CD4-positive, alpha-beta T cell (primary cell): ENCODE measurements around the gene ZSCAN2. TPM values are rescaled to one million over a fixed set of nuclear protein-coding genes. Genes with fewer than 3 reads are reported as not detected.

ENCODE experiments used
- ATAC-seq: fragments of 200-7000 bp; cut with Tn5 transposase; one replicate; pipeline ENCODE4 v1.10.0; 2022; ENCODE audit warnings: mild to moderate bottlenecking; ENCODE audit not compliant: poor library complexity
- CTCF ChIA-PET: fragments of 350-600 bp; sonication (Branson Sonifier 250); formaldehyde crosslinking; loops from one replicate; lab custom pipeline; 2021; ENCODE audit warnings: antibody characterized with exemption, inconsistent platforms; lab: Charles Lee
- POLR2A ChIA-PET: fragments of 350-600 bp; sonication (Branson Sonifier 250); formaldehyde crosslinking; loops from one replicate; lab custom pipeline; 2021; ENCODE audit warnings: antibody characterized with exemption, inconsistent platforms; lab: Charles Lee
- DNase-seq, 14 experiments: peaks; one replicate each; pipeline ENCODE4 v3.0.0-alpha.2; 2013 to 2020; ENCODE audit warnings: mixed read lengths in 2 of 14
- H3K27ac ChIP-seq, 2 donors: one replicate each; pipeline versions ENCODE4 v1.5.1 to v1.7.0; 2013; ENCODE audit warnings: low read length in 2 of 2, low read depth in 1 of 2, mild to moderate bottlenecking in 1 of 2
- H3K27me3 ChIP-seq, 2 experiments: 1 replicate in 1 of 2; 2 replicates in 1 of 2; pipeline versions ENCODE4 v1.6.1 to v1.7.0; 2013; ENCODE audit warnings: low read length in 2 of 2, control low read depth in 1 of 2, mild to moderate bottlenecking in 1 of 2, moderate library complexity in 1 of 2; ENCODE audit not compliant: insufficient read depth in 2 of 2, control insufficient read depth in 1 of 2
- H3K36me3 ChIP-seq: one replicate; pipeline ENCODE4 v1.6.1; 2013; ENCODE audit warnings: low read length, control low read depth; ENCODE audit not compliant: insufficient read depth
- H3K4me1 ChIP-seq: one replicate; pipeline ENCODE4 v1.6.1; 2013; ENCODE audit warnings: low read length, control low read depth; ENCODE audit not compliant: insufficient read depth
- H3K4me3 ChIP-seq: one replicate; pipeline ENCODE4 v1.5.1; 2013; ENCODE audit warnings: mild to moderate bottlenecking, low read length, moderate library complexity
- H3K9me3 ChIP-seq, 2 experiments: 1 replicate in 1 of 2; 2 replicates in 1 of 2; pipeline versions ENCODE4 v1.6.1 to v1.7.0; 2013; ENCODE audit warnings: low read length in 2 of 2, mild to moderate bottlenecking in 2 of 2, control low read depth in 1 of 2, moderate library complexity in 1 of 2; ENCODE audit not compliant: control insufficient read depth in 1 of 2, insufficient read depth in 1 of 2
- H3K27ac Mint-ChIP-seq: one replicate; pipeline ENCODE4 v1.8.0; 2020; ENCODE audit warnings: mixed read lengths
- H3K27me3 Mint-ChIP-seq: one replicate; pipeline ENCODE4 v1.8.0; 2021; ENCODE audit warnings: mixed read lengths
- H3K36me3 Mint-ChIP-seq: one replicate; pipeline ENCODE4 v1.8.0; 2021; ENCODE audit warnings: low read depth, mixed read lengths
- H3K4me1 Mint-ChIP-seq: one replicate; pipeline ENCODE4 v1.8.0; 2021; ENCODE audit warnings: low read depth, mixed read lengths
- H3K4me3 Mint-ChIP-seq: one replicate; pipeline ENCODE4 v1.8.0; 2020; ENCODE audit warnings: mild to moderate bottlenecking, mixed read lengths
- H3K9me3 Mint-ChIP-seq: one replicate; pipeline ENCODE4 v1.8.0; 2020; ENCODE audit warnings: mixed read lengths
- CTCF ChIP-seq: fragments of 200-600 bp; IDR thresholded peaks from one replicate; pipeline ENCODE4 v1.8.0; 2022; ENCODE audit warnings: antibody characterized with exemption, mild to moderate bottlenecking
- intact Hi-C, 2 experiments: fragments of 100-400 bp; cut with DNase I in 1 of 2; cut with micrococcal nuclease in 1 of 2; formaldehyde crosslinking; loops; one replicate each; pipeline versions ENCODE4 v1.15.1 to v1.9.0; 2023 to 2025; cut with DNase I, micrococcal nuclease
- total RNA-seq, 174 experiments: library from RNA in 2 of 174; stranded (reverse) in 2 of 174; gene quantifications; one replicate each; pipeline ENCODE4 v1.2.3 and lab custom pipeline; 2021 to 2026

The ZSCAN2 gene
- total RNA-seq, 2 experiments from 2014 or later, result 3.8 to 5.0 TPM

GRCh38 chr15:84600331-84600686 lies 500 bp upstream of the ZSCAN2 start:
- Histone ChIP-seq H3K36me3 (peaks cover 4% of the 10 kb centered on the region), H3K27me3 (no peaks in the 10 kb centered on the region), H3K4me1 (peaks cover 57% of the 10 kb centered on the region), H3K27ac (peak overlapping the region in 1 of 2 donors; percentile 13), H3K4me3 (peak overlapping the region; percentile 95), H3K9me3 (no peaks in the 10 kb centered on the region)
- Mint-ChIP-seq H3K27me3 (no peaks in the 10 kb centered on the region), H3K27ac (peak overlapping the region; percentile 78), H3K4me1 (peaks cover 63% of the 10 kb centered on the region), H3K36me3 (peaks cover 29% of the 10 kb centered on the region), H3K9me3 (no peaks in the 10 kb centered on the region), H3K4me3 (peak overlapping the region; percentile 98)
- ChIA-PET POLR2A (interaction anchor here (1.1 to 6.0 kb wide), 5 partner anchors 12 to 149 kb away, joined by 4 to 122 read pairs (median 5); partner anchors contain the start of gene WDR73), CTCF (interaction anchor here (1.4 to 2.0 kb wide), 2 partner anchors 29 to 54 kb away, joined by 3 to 5 read pairs; partner anchors contain the start of gene WDR73)
- intact Hi-C loops, result loop anchor here (1.0 to 5.0 kb wide), 4 partner anchors 31 to 387 kb away; partner anchors contain the start of genes PDE8A (in 1 of the 2) and ZNF592 (in 1 of the 2)
- TF ChIP-seq CTCF, result no peak
- DNase-seq (peak; percentile 14 to 82 (median 44)), ATAC-seq (peak; percentile 29)

- ChIA-PET CTCF (interaction anchor here (1.0 to 2.0 kb wide), 2 partner anchors 30 to 327 kb away, joined by 3 to 5 read pairs; no protein-coding TSS in a partner anchor), POLR2A (interaction anchor here (0.7 to 6.0 kb wide), 10 partner anchors 13 to 399 kb away, joined by 3 to 122 read pairs (median 4); partner anchors contain the start of genes NMB, SEC11A and WDR73)
- no peak overlapping the region for H3K27ac Mint-ChIP-seq
- H3K36me3 Mint-ChIP-seq, result peaks cover 41% of the 10 kb centered on the region
- Histone ChIP-seq H3K27ac (no peak overlapping the region), H3K4me3 (peak overlapping the region; percentile 95), H3K4me1 (peaks cover 62% of the 10 kb centered on the region), H3K27me3 (no peaks in the 10 kb centered on the region), H3K9me3 (no peaks in the 10 kb centered on the region), H3K36me3 (peaks cover 10% of the 10 kb centered on the region)
- no peaks in the 10 kb centered on the region for H3K9me3 Mint-ChIP-seq
- ATAC-seq, result no peak
- intact Hi-C loops, result loop anchor here (2.0 to 5.0 kb wide), 3 partner anchors 146 to 386 kb away; partner anchors contain the start of genes PDE8A (in 1 of the 2) and ZNF592 (in 1 of the 2)
- H3K4me3 Mint-ChIP-seq, result peak overlapping the region; percentile 98
- H3K27me3 Mint-ChIP-seq, result no peaks in the 10 kb centered on the region
- H3K4me1 Mint-ChIP-seq, result peaks cover 73% of the 10 kb centered on the region
- DNase-seq, result no peak
- no peak for TF ChIP-seq CTCF
Measured at GRCh38 chr15:84601555-84601838, 688 bp downstream of the ZSCAN2 start.

- Histone ChIP-seq H3K4me1 (peaks cover 52% of the 10 kb centered on the region), H3K9me3 (no peaks in the 10 kb centered on the region), H3K27ac (no peak overlapping the region), H3K4me3 (no peak overlapping the region), H3K36me3 (peaks cover 14% of the 10 kb centered on the region), H3K27me3 (no peaks in the 10 kb centered on the region)
- Mint-ChIP-seq H3K27ac (no peak overlapping the region), H3K4me3 (peak overlapping the region; percentile 42), H3K9me3 (no peaks in the 10 kb centered on the region), H3K36me3 (peaks cover 59% of the 10 kb centered on the region), H3K27me3 (no peaks in the 10 kb centered on the region), H3K4me1 (peaks cover 62% of the 10 kb centered on the region)
- CTCF ChIA-PET, result no interaction called here
- TF ChIP-seq CTCF, result no peak
- ATAC-seq (no peak), DNase-seq (no peak)
- POLR2A ChIA-PET, result no interaction called here
- intact Hi-C loops, result loop anchor here in 1 of 2 experiments (5.0 kb wide), 2 partner anchors 143 to 383 kb away; partner anchors contain the start of gene ZNF592
Measured at GRCh38 chr15:84603630-84604379, 3.0 kb downstream of the ZSCAN2 start.
